ENCODE measurements around the gene METTL21A. TPM values are rescaled to one million over a fixed set of nuclear protein-coding genes. Genes with fewer than 3 reads are reported as not detected.

Gene METTL21A
- total RNA-seq, 5 donors from 2014 or later (not counting 1 experiment from before 2014, with no cell fraction given) = 14.3 to 23.1 (median 18.2) TPM

DNA sequence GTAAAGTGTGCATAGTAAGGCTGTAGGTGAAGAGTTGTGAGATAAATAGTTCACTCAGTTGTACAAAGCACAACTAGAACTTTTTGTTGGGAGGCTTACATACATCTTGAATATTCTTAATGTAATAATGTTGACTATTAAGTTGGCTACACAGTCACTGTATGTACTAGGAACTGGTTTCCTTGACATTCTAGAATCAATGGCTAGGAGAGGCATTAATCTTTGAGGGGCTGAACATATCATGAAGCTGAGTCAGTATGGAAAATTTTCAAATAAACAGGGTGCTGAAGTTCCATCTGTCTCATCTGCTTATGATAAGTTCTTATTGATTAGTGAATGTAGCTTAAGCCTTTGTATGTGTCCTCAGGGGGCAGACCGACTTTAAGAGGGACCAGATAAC is 23.4 kb downstream of the METTL21A start:
- Histone ChIP-seq H3K4me1 (ENCODE audit: control insufficient read depth in 1 of 2, extremely low read depth in 1 of 2, insufficient read depth in 2 of 2, low read length in 2 of 2) (no peaks in the 10 kb centered on the region), H3K36me3 (ENCODE audit: control insufficient read depth in 2 of 2, extremely low read depth in 1 of 2, insufficient read depth in 1 of 2, low read length in 1 of 2) (peaks cover 5 to 8% of the 10 kb centered on the region in 2 donors), H3K27me3 (replicated peaks in 1 of 2; ENCODE audit: control insufficient read depth in 2 of 2, extremely low read depth in 1 of 2, insufficient read depth in 2 of 2, low read length in 1 of 2) (no peaks in the 10 kb centered on the region), H3K9me3 (no peaks in the 10 kb centered on the region), H3K27ac (ENCODE audit: low read length) (no peak overlapping the region), H3K4me3 (ENCODE audit: control insufficient read depth in 1 of 2, extremely low read depth in 1 of 2, low read length in 1 of 2) (no peak overlapping the region)
- Mint-ChIP-seq H3K4me1 (peaks cover 16 to 37% (median 28%) of the 10 kb centered on the region in 3 donors), H3K4me3 (no peak overlapping the region), H3K36me3 (peaks cover 22% of the 10 kb centered on the region), H3K27ac (peak overlapping the region; percentile 9 to 63), H3K27me3 (no peaks in the 10 kb centered on the region), H3K9me3 (no peaks in the 10 kb centered on the region)
- DNase-seq (no peak), ATAC-seq (replicated peaks in 1 of 4) (no peak)
- CTCF ChIA-PET = no interaction called here
- no CpG with 5 or more reads among the region's 1 CpG for WGBS (ENCODE audit: insufficient coverage)
- POLR2A ChIA-PET = interaction anchor here in 1 of 2 donors (0.6 kb wide), 1 partner anchor 69 kb away, joined by 4 read pairs; no protein-coding TSS in a partner anchor

DNA sequence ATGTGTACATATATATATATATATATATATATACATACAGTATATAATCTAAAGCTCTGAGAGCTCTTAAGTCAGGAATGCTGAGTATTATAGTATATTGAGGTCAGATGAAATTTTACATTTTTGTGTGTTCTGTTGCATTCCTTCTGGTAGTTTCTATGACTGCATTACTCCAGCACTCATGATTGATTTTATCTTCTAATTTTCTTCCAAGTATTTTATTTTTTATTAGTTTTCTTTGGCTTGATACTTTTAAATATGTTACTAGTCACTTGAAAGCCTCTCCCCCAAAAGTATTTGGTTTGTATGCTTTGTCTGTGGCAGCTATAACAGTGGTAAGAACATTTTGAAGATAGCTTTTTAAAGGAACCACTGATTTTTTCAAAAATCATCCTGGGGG is 25.0 kb downstream of the METTL21A start:
- Histone ChIP-seq H3K9me3 (no peaks in the 10 kb centered on the region), H3K27me3 (replicated peaks in 1 of 2; ENCODE audit: control insufficient read depth in 2 of 2, extremely low read depth in 1 of 2, insufficient read depth in 2 of 2, low read length in 1 of 2) (no peaks in the 10 kb centered on the region), H3K4me1 (ENCODE audit: control insufficient read depth in 1 of 2, extremely low read depth in 1 of 2, insufficient read depth in 2 of 2, low read length in 2 of 2) (no peaks in the 10 kb centered on the region), H3K27ac (ENCODE audit: low read length) (no peak overlapping the region), H3K4me3 (ENCODE audit: control insufficient read depth in 1 of 2, extremely low read depth in 1 of 2, low read length in 1 of 2) (no peak overlapping the region), H3K36me3 (ENCODE audit: control insufficient read depth in 2 of 2, extremely low read depth in 1 of 2, insufficient read depth in 1 of 2, low read length in 1 of 2) (peaks cover 10 to 14% of the 10 kb centered on the region in 2 donors)
- peaks cover 12 to 31% (median 28%) of the 10 kb centered on the region in 3 donors for H3K4me1 Mint-ChIP-seq
- POLR2A ChIA-PET = interaction anchor here in 1 of 2 donors (0.5 to 0.6 kb wide), 3 partner anchors 16 to 75 kb away, joined by 3 read pairs; no protein-coding TSS in a partner anchor
- no peak overlapping the region for H3K4me3 Mint-ChIP-seq
- H3K27me3 Mint-ChIP-seq = no peaks in the 10 kb centered on the region
- peaks cover 25% of the 10 kb centered on the region for H3K36me3 Mint-ChIP-seq
- H3K27ac Mint-ChIP-seq = no peak overlapping the region
- CTCF ChIA-PET = interaction anchor here in 1 of 2 donors (0.6 kb wide), 1 partner anchor 9 kb away, joined by 3 read pairs; no protein-coding TSS in a partner anchor
- ATAC-seq (replicated peaks in 1 of 4) (no peak), DNase-seq (no peak)
- H3K9me3 Mint-ChIP-seq = no peaks in the 10 kb centered on the region

DNA sequence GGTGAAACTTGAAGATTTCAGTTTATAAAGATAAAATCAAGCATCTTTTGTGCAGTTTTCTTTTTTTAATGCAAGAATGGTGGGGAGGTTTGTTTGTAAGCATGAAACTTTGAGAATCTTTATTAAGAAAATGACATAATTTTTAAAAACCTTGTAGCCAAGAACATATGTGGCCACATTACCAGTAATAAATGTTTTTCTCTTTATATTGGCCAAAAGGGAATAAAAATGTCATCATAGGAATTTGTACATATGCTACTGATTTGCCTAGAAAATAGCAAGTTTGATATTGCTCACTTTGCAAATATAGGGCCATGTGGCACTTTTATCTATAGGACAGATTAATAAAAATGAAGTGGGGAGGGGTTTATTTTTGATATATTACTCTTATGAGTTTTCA is 25.6 kb downstream of the METTL21A start:
- H3K27ac ChIP-seq (ENCODE audit: low read length) = no peak overlapping the region
- Mint-ChIP-seq H3K27me3 (no peaks in the 10 kb centered on the region), H3K4me3 (no peak overlapping the region), H3K9me3 (no peaks in the 10 kb centered on the region), H3K4me1 (peaks cover 8 to 28% (median 28%) of the 10 kb centered on the region in 3 donors), H3K36me3 (peaks cover 21% of the 10 kb centered on the region), H3K27ac (peak overlapping the region; percentile 19 to 24)
- H3K9me3 ChIP-seq = no peaks in the 10 kb centered on the region
- ATAC-seq (replicated peaks in 1 of 4) = no peak
- no peak overlapping the region for H3K4me3 ChIP-seq (ENCODE audit: control insufficient read depth in 1 of 2, extremely low read depth in 1 of 2, low read length in 1 of 2)
- H3K36me3 ChIP-seq (ENCODE audit: control insufficient read depth in 2 of 2, extremely low read depth in 1 of 2, insufficient read depth in 1 of 2, low read length in 1 of 2) = peaks cover 10 to 16% of the 10 kb centered on the region in 2 donors
- no peak for DNase-seq
- no peaks in the 10 kb centered on the region for H3K4me1 ChIP-seq (ENCODE audit: control insufficient read depth in 1 of 2, extremely low read depth in 1 of 2, insufficient read depth in 2 of 2, low read length in 2 of 2)
- ChIA-PET POLR2A (no interaction called here), CTCF (interaction anchor here in 1 of 2 donors (0.6 kb wide), 2 partner anchors 10 to 11 kb away, joined by 3 read pairs; no protein-coding TSS in a partner anchor)
- no peaks in the 10 kb centered on the region for H3K27me3 ChIP-seq (replicated peaks in 1 of 2; ENCODE audit: control insufficient read depth in 2 of 2, extremely low read depth in 1 of 2, insufficient read depth in 2 of 2, low read length in 1 of 2)

DNA sequence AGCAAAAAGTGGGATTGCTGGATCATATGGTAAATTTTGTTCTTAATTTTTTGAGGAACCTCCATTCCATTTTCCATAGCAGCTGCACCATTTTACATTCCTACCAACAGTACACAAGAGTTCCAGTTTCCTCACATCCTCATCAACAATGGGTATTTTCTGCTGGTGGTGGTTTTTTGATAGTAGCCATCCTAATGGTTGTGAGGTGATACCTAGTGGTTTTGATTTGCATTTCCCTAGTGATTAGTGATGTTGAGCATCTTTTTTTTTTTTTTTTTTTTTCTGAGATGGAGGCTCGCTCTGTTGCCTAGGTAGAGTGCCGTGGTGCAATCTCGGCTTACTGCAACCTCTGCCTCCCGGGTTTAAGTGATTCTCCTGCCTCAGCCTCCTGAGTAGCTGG is 30.5 kb downstream of the METTL21A start:
- DNase-seq (no peak), ATAC-seq (replicated peaks in 1 of 4) (no peak)
- Histone ChIP-seq H3K4me3 (ENCODE audit: control insufficient read depth in 1 of 2, extremely low read depth in 1 of 2, low read length in 1 of 2) (no peak overlapping the region), H3K27ac (ENCODE audit: low read length) (no peak overlapping the region), H3K27me3 (replicated peaks in 1 of 2; ENCODE audit: control insufficient read depth in 2 of 2, extremely low read depth in 1 of 2, insufficient read depth in 2 of 2, low read length in 1 of 2) (no peaks in the 10 kb centered on the region), H3K36me3 (ENCODE audit: control insufficient read depth in 2 of 2, extremely low read depth in 1 of 2, insufficient read depth in 1 of 2, low read length in 1 of 2) (peaks cover 13 to 40% of the 10 kb centered on the region in 2 donors), H3K9me3 (no peaks in the 10 kb centered on the region), H3K4me1 (ENCODE audit: control insufficient read depth in 1 of 2, extremely low read depth in 1 of 2, insufficient read depth in 2 of 2, low read length in 2 of 2) (no peaks in the 10 kb centered on the region)
- CTCF ChIA-PET = interaction anchor here in 1 of 2 donors (0.6 kb wide), 1 partner anchor 452 kb away, joined by 4 read pairs; no protein-coding TSS in a partner anchor
- peaks cover 10 to 14% (median 13%) of the 10 kb centered on the region in 3 donors for H3K4me1 Mint-ChIP-seq
- H3K27me3 Mint-ChIP-seq = no peaks in the 10 kb centered on the region
- no peak overlapping the region for H3K4me3 Mint-ChIP-seq
- POLR2A ChIA-PET = no interaction called here
- H3K27ac Mint-ChIP-seq = peak overlapping the region in 1 of 2 donors; percentile 52
- H3K9me3 Mint-ChIP-seq = peaks cover 0 to 5% (median 4%) of the 10 kb centered on the region in 3 donors
- no CpG with 5 or more reads among the region's 4 CpGs for WGBS (ENCODE audit: insufficient coverage)
- H3K36me3 Mint-ChIP-seq = peaks cover 58% of the 10 kb centered on the region

DNA sequence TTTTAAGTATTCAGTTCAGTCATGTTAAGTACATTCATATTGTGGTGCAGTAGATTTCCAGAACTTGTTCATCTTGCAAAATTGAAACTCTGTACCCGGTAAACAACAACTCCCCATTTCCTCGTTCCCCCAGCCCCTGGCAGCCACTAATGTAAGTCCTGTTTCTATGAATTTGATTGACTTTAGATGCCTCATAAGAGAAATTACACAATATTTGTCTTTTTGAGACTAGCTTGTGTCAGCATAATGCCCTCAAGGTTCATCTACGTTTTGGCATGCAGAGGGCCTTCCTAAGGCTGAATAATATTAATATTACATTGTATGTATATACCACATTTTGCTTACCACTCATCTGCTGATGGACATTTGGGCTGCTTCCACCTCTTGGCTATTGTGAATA is 30.9 kb downstream of the METTL21A start:
- H3K36me3 ChIP-seq (ENCODE audit: control insufficient read depth in 2 of 2, extremely low read depth in 1 of 2, insufficient read depth in 1 of 2, low read length in 1 of 2) = peaks cover 13 to 41% of the 10 kb centered on the region in 2 donors
- no peaks in the 10 kb centered on the region for H3K9me3 ChIP-seq
- no peak overlapping the region for H3K4me3 ChIP-seq (ENCODE audit: control insufficient read depth in 1 of 2, extremely low read depth in 1 of 2, low read length in 1 of 2)
- no CpG with 5 or more reads among the region's 3 CpGs for WGBS (ENCODE audit: insufficient coverage)
- DNase-seq (no peak), ATAC-seq (replicated peaks in 1 of 4) (no peak)
- Mint-ChIP-seq H3K36me3 (peaks cover 59% of the 10 kb centered on the region), H3K27me3 (no peaks in the 10 kb centered on the region), H3K4me1 (peaks cover 10 to 11% (median 11%) of the 10 kb centered on the region in 3 donors), H3K27ac (peak overlapping the region in 1 of 2 donors; percentile 66), H3K9me3 (peaks cover 0 to 5% (median 4%) of the 10 kb centered on the region in 3 donors), H3K4me3 (no peak overlapping the region)
- ChIA-PET POLR2A (interaction anchor here in 1 of 2 donors (0.7 kb wide), 1 partner anchor 13 kb away, joined by 3 read pairs; no protein-coding TSS in a partner anchor), CTCF (interaction anchor here (0.6 to 1.1 kb wide), 3 partner anchors 31 to 452 kb away, joined by 3 to 4 read pairs (median 3); partner anchors contain the start of gene METTL21A (in 1 of the 2))
- no peaks in the 10 kb centered on the region for H3K4me1 ChIP-seq (ENCODE audit: control insufficient read depth in 1 of 2, extremely low read depth in 1 of 2, insufficient read depth in 2 of 2, low read length in 2 of 2)
- no peak overlapping the region for H3K27ac ChIP-seq (ENCODE audit: low read length)
- H3K27me3 ChIP-seq (replicated peaks in 1 of 2; ENCODE audit: control insufficient read depth in 2 of 2, extremely low read depth in 1 of 2, insufficient read depth in 2 of 2, low read length in 1 of 2) = no peaks in the 10 kb centered on the region

DNA sequence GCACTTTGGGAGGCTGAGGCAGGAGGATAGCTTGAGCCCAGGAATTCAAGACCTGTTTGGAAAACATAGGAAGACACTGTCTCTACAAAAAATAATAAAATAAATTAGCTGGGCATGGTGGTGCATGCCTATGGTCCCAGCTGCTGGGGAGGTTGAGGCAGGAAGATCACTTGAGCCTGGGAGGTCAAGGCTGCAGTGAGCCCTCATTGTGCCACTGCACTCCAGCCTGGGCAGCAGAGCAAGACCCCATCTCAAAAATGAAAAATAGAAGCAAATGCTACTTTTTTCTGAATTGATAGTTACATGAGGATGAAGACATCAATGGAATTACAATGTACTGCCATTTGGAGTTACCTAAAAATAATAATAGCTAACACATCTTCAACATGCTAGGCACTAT is 31.9 kb downstream of the METTL21A start:
- CTCF ChIA-PET = interaction anchor here in 1 of 2 donors (0.7 to 1.1 kb wide), 2 partner anchors 32 to 100 kb away, joined by 3 read pairs; partner anchors contain the start of gene METTL21A

More for the DNA sequence above, 31.9 kb downstream of the METTL21A start:
- H3K9me3 ChIP-seq = no peaks in the 10 kb centered on the region
- no peak overlapping the region for H3K27ac Mint-ChIP-seq
- ATAC-seq (replicated peaks in 1 of 4) (no peak), DNase-seq (no peak)
- H3K4me1 Mint-ChIP-seq = peaks cover 11 to 14% (median 12%) of the 10 kb centered on the region in 3 donors
- H3K36me3 Mint-ChIP-seq = peaks cover 69% of the 10 kb centered on the region
- peaks cover 0 to 5% (median 4%) of the 10 kb centered on the region in 3 donors for H3K9me3 Mint-ChIP-seq
- no peak overlapping the region for H3K4me3 ChIP-seq (ENCODE audit: control insufficient read depth in 1 of 2, extremely low read depth in 1 of 2, low read length in 1 of 2)
- no peak overlapping the region for H3K4me3 Mint-ChIP-seq
- POLR2A ChIA-PET = interaction anchor here in 1 of 2 donors (0.7 kb wide), 1 partner anchor 14 kb away, joined by 3 read pairs; no protein-coding TSS in a partner anchor
- no peak overlapping the region for H3K27ac ChIP-seq (ENCODE audit: low read length)
- no peaks in the 10 kb centered on the region for H3K27me3 ChIP-seq (replicated peaks in 1 of 2; ENCODE audit: control insufficient read depth in 2 of 2, extremely low read depth in 1 of 2, insufficient read depth in 2 of 2, low read length in 1 of 2)
- H3K36me3 ChIP-seq (ENCODE audit: control insufficient read depth in 2 of 2, extremely low read depth in 1 of 2, insufficient read depth in 1 of 2, low read length in 1 of 2) = peaks cover 13 to 46% of the 10 kb centered on the region in 2 donors
- H3K4me1 ChIP-seq (ENCODE audit: control insufficient read depth in 1 of 2, extremely low read depth in 1 of 2, insufficient read depth in 2 of 2, low read length in 2 of 2) = no peaks in the 10 kb centered on the region
- H3K27me3 Mint-ChIP-seq = no peaks in the 10 kb centered on the region

All from T-cell (primary cell).